HG02642 (cell line): ENCODE measurements around the gene SLC12A9.
"Not testable (repeated sequence)": the region's sequence is repeated elsewhere in the genome, so short reads cannot be mapped to it uniquely, and the experiment has no call there.

Experiments
- ATAC-seq: cut with Tn5 transposase; IDR thresholded peaks from one replicate; pipeline ENCODE4 v1.9.1; 2021; ENCODE audit warnings: mild to moderate bottlenecking; ENCODE audit not compliant: unreplicated experiment, poor library complexity

The SLC12A9 gene

GRCh38 chr7:100894860-100895700, 42.6 kb downstream of the SLC12A9 start:
- ATAC-seq, result no peak

GRCh38 chr7:100895701-100895955, 43.1 kb downstream of the SLC12A9 start, which contains the start of gene ACHE:
ACHE (minus strand) TSS chr7:100895888; CDS start chr7:100894232, 1,656 bp downstream.
- no peak for ATAC-seq

- no peak for ATAC-seq
Measured at GRCh38 chr7:100895956-100896731, 43.6 kb downstream of the SLC12A9 start.

GRCh38 chr7:100896732-100897608, 44.5 kb downstream of the SLC12A9 start:
- no peak for ATAC-seq

- ATAC-seq, result no peak
Measured at GRCh38 chr7:100897772-100898454, 45.4 kb downstream of the SLC12A9 start.

- ATAC-seq, result no peak
Measured at GRCh38 chr7:100899432-100899831, 46.9 kb downstream of the SLC12A9 start.

- ATAC-seq, result no peak
Measured at GRCh38 chr7:100900978-100901377, 48.5 kb downstream of the SLC12A9 start.

- ATAC-seq, result no peak
Measured at GRCh38 chr7:100901921-100902332, 49.4 kb downstream of the SLC12A9 start.

GRCh38 chr7:100902638-100903037, 50.1 kb downstream of the SLC12A9 start:
- no peak for ATAC-seq

GRCh38 chr7:100908512-100908911, 56.0 kb downstream of the SLC12A9 start:
- ATAC-seq, result no peak

GRCh38 chr7:100910443-100910842, 57.9 kb downstream of the SLC12A9 start:
- not testable (repeated sequence) for ATAC-seq

GRCh38 chr7:100911484-100911883, 59.0 kb downstream of the SLC12A9 start:
- no peak for ATAC-seq

GRCh38 chr7:100914208-100914878, 61.8 kb downstream of the SLC12A9 start:
- ATAC-seq, result no peak

- no peak for ATAC-seq
Measured at GRCh38 chr7:100914879-100915447, 62.5 kb downstream of the SLC12A9 start.
